DMS53 treated with DMSO at 0.1 percent for 48 hours (cell line): Measurements from ENCODE around the gene PCDHA5.
"Not testable (repeated sequence)": the region's sequence is repeated elsewhere in the genome, so short reads cannot be mapped to it uniquely, and the experiment has no call there.

ENCODE experiments used
- DNase-seq: peaks from one replicate; lab custom pipeline; 2025; ENCODE audit not compliant: unreplicated experiment; lab: John Stamatoyannopoulos, UW

The PCDHA5 gene

DNA sequence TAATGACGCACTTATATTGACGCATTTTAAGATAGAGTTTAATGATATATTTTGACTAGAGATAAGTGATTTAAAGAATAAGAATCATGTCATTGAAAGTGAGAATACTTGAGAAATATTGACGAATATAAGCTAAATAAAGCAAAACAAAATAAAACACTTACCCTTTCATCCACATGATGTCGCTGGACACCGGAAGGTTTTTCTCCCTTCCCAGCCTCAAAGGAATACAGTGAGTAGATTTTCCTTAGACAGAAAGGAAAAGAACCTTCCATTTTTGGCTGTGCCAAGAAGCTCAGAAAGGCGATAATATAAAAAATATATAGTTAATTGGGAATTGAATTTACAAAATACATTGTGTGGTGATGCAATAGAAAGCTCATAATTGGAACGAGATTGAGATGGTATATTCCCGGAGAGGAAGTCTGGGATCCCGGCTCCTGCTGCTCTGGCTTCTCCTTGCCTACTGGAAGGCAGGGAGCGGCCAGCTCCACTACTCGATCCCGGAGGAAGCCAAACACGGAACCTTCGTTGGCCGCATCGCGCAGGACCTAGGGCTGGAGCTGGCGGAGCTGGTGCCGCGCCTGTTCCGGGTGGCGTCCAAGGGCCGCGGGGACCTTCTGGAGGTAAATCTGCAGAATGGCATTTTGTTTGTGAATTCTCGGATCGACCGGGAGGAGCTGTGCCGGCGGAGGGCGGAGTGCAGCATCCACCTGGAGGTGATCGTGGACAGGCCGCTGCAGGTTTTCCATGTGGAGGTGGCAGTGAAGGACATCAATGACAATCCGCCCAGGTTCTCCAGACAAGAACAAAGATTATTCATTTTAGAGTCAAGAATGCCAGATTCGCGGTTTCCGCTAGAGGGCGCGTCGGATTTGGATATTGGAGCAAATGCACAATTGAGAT, at the start of gene PCDHA5:
Gene PCDHA5, plus strand, starts transcription at position 239 of the 906 bp plus-strand sequence.
- DNase-seq, result peak; percentile 42

DNA sequence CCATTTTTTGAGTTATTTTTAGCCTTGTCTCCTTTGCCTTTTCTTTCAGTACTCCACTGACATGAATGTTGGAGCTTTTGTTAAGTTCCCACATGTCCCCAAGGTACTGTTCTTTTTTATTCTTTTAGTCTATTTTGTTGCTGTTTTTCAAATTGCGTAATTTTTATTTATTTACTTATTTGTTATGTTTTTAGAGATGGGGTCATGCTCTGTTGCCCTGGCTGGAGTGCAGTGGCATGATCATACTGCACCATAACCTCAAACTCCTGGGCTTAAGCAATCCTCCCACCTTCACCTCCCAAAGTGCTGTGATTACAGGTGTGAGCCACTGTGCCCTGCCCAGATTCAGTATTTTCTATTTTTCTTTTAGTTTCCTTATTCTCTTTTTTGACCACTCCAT, 40.9 kb upstream of the PCDHA5 start:
- DNase-seq, result no peak

DNA sequence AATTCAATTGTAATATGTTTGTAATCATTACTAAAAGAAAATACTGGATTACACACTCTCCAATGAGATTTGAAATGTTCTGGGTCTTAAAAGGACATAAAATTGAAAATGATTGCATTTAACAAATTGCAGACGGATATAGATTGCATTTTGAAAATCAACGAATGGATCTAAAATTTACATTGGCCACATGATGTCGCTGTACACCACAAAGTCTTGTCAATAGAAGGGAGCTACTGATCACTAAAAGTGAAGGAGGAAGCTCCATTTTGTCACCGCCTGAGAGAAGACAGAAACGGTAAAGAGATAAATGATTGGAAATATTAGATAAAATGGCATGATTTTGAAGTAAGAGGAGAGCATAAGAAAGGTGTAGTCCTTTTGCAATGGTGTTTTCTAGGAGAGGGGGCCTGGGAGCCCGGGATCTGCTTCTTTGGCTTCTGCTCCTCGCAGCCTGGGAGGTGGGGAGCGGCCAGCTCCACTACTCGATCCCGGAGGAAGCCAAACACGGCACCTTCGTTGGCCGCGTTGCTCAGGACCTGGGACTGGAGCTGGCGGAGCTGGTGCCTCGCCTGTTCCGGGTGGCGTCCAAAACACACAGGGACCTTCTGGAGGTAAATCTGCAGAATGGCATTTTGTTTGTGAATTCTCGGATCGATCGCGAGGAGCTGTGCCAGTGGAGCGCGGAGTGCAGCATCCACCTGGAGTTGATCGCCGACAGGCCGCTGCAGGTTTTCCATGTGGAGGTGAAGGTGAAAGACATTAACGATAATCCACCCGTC, 35.3 kb upstream of the PCDHA5 start, which contains the start of gene PCDHA1:
Gene PCDHA1, plus strand, starts transcription at position 236 of the 782 bp plus-strand sequence.
- DNase-seq, result peak; percentile 89

DNA sequence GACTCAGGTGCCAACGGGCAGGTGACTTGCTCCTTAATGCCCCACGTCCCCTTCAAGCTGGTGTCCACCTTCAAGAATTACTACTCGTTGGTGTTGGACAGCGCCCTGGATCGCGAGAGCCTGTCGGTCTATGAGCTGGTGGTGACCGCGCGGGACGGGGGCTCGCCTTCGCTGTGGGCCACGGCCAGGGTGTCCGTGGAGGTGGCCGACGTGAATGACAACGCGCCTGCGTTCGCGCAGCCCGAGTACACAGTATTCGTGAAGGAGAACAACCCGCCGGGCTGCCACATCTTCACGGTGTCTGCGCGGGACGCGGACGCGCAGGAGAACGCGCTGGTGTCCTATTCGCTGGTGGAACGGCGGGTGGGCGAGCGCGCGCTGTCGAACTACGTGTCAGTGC, 34.0 kb upstream of the PCDHA5 start:
- not testable (repeated sequence) for DNase-seq

DNA sequence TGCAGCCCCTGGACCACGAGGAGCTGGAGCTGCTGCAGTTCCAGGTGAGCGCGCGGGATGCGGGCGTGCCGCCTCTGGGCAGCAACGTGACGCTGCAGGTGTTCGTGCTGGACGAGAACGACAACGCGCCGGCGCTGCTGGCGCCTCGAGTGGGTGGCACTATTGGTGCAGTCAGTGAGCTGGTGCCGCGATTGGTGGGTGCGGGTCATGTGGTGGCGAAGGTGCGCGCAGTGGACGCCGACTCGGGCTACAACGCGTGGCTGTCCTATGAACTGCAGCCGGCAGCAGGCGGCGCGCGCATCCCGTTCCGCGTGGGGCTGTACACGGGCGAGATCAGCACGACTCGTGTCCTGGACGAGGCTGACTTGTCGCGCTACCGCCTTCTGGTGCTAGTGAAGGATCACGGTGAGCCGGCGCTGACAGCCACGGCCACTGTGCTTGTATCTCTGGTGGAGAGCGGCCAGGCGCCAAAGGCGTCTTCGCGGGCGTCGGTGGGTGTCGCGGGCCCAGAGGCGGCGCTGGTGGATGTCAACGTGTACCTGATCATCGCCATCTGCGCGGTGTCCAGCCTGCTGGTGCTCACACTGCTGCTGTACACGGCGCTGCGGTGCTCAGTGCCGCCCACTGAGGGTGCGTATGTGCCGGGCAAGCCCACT, 33.4 kb upstream of the PCDHA5 start:
- not testable (repeated sequence) for DNase-seq

DNA sequence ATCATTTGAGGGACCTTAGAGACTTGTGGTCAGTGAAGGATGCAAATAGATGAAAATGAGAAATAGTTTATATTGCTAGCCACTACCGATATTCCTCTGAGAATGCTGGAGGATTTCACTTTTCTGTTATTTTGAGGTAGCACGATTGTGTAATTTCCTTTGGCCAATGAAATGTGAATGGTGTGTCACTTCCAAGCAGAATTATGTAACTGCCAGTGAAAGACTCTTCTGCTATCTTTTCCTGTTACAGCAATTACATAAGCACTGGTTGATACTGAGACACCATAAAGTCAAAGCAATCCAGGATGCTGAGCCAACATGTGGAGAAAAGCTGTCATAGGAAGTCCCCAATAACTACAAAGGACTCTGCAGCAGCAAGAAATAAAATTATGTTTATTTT, 30.3 kb upstream of the PCDHA5 start:
- no peak for DNase-seq

DNA sequence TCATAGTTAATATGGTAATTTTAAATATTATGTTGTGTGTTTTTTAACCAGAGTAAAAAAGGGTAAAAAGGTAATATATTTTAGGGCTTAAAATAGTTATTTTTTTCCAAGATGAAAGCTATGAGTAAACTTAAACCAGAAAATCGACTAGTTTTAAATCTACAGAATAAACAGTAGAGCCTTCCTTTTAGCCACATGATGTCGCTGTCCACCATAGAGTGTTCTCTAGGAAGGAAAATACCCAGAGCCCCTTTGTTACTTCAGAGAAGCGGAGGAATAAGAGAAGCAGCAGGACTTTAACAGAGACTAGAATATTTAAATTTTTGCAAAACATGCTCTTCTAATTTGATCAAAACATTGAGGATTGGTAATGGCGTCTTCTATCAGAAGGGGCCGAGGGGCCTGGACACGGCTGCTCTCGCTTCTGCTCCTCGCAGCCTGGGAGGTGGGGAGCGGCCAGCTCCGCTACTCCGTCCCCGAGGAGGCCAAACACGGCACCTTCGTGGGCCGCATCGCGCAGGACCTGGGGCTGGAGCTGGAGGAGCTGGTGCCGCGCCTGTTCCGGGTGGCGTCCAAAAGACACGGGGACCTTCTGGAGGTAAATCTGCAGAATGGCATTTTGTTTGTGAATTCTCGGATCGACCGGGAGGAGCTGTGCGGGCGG, 26.7 kb upstream of the PCDHA5 start, which contains the start of gene PCDHA2:
Gene PCDHA2, plus strand, starts transcription at position 258 of the 664 bp plus-strand sequence.
- DNase-seq, result peak; percentile 91

DNA sequence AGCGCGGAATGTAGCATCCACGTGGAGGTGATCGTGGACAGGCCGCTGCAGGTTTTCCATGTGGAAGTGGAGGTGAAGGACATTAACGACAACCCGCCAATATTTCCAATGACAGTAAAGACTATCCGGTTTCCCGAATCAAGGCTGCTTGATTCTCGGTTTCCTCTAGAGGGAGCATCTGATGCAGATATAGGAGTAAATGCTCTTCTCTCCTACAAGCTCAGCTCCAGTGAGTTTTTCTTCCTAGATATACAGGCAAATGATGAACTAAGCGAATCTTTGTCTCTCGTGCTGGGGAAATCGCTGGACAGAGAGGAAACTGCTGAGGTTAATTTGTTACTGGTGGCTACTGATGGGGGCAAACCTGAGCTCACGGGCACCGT, 26.2 kb upstream of the PCDHA5 start:
- peak; percentile 82 for DNase-seq

DNA sequence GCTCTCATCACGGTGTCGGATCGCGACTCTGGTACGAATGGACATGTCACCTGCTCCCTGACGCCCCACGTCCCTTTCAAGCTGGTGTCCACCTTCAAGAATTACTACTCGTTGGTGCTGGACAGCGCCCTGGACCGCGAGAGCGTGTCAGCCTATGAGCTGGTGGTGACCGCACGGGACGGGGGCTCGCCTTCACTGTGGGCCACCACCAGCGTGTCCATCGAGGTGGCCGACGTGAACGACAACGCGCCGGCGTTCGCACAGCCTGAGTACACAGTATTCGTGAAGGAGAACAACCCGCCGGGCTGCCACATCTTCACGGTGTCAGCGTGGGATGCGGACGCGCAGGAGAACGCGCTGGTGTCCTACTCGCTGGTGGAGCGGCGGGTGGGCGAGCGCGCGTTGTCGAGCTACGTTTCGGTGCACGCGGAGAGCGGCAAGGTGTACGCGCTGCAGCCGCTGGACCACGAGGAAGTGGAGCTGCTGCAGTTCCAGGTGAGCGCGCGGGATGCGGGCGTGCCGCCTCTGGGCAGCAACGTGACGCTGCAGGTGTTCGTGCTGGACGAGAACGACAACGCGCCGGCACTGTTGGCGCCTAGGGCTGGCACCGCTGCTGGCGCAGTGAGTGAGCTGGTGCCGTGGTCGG, 25.2 kb upstream of the PCDHA5 start:
- DNase-seq, result not testable (repeated sequence)

DNA sequence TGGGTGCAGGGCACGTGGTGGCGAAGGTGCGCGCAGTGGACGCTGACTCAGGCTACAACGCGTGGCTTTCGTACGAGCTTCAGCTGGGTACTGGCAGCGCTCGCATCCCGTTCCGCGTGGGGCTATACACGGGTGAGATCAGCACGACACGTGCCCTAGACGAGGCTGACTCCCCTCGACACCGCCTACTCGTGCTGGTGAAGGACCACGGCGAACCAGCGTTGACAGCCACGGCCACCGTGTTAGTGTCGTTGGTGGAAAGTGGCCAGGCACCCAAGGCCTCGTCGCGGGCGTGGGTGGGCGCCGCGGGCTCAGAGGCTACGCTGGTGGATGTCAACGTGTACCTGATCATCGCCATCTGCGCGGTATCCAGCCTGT, 24.7 kb upstream of the PCDHA5 start:
- no peak for DNase-seq

DNA sequence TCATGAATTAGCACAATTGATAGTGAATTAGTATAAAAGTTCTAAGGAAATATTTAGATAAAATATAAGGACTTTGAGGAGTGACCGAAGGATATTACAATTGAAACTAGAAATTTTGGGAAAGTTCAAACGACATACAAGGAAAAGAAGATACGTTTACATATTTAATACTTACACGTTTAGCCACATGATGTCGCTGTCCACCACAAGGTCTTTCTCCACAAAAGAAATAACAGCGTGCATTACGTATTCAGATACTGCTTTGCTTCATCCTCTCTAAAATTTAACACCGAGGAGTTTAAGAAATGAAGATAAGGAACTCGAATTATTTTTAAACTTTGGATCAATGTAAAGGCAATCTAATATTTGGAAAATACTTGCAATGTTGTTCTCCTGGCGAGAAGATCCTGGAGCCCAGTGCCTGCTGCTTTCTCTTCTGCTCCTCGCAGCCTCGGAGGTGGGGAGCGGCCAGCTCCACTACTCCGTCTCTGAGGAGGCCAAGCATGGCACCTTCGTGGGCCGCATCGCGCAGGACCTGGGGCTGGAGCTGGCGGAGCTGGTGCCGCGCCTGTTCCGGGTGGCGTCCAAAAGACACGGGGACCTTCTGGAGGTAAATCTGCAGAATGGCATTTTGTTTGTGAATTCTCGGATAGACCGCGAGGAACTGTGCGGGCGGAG, 20.5 kb upstream of the PCDHA5 start, which contains the start of gene PCDHA3:
Gene PCDHA3, plus strand, starts transcription at position 242 of the 678 bp plus-strand sequence.
- peak; percentile 88 for DNase-seq

DNA sequence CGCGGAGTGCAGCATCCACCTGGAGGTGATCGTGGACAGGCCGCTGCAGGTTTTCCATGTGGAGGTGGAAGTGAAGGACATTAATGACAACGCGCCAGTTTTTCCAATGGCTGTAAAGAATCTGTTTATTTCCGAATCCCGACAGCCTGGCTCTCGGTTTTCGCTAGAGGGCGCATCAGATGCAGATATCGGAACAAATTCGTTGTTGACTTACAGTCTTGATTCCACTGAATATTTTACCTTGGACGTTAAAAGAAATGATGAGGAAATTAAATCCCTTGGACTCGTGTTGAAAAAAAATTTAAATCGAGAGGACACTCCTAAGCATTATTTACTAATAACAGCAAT, 19.9 kb upstream of the PCDHA5 start:
- DNase-seq, result peak; percentile 79

DNA sequence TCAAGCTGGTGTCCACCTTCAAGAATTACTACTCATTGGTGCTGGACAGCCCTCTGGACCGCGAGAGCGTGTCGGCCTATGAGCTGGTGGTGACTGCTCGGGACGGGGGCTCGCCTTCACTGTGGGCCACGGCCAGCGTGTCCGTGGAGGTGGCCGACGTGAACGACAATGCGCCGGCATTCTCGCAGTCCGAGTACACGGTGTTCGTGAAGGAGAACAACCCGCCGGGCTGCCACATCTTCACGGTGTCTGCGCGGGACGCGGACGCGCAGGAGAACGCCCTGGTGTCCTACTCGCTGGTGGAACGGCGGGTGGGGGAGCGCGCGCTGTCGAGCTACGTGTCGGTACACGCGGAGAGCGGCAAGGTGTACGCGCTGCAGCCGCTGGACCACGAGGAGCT, 19.0 kb upstream of the PCDHA5 start:
- DNase-seq, result not testable (repeated sequence)

DNA sequence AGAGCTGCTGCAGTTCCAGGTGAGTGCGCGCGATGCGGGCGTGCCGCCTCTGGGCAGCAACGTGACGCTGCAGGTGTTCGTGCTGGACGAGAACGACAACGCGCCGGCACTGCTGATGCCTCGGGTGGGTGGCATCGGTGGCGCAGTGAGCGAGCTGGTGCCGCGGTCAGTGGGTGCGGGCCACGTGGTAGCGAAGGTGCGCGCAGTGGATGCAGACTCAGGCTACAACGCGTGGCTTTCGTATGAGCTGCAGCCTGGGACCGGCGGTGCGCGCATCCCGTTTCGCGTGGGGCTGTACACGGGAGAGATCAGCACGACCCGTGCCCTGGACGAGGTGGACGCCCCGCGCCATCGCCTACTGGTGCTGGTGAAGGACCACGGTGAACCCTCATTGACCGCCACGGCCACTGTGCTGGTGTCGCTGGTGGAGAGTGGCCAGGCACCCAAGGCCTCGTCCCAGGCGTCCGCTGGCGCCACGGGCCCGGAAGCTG, 18.6 kb upstream of the PCDHA5 start:
- no peak for DNase-seq

DNA sequence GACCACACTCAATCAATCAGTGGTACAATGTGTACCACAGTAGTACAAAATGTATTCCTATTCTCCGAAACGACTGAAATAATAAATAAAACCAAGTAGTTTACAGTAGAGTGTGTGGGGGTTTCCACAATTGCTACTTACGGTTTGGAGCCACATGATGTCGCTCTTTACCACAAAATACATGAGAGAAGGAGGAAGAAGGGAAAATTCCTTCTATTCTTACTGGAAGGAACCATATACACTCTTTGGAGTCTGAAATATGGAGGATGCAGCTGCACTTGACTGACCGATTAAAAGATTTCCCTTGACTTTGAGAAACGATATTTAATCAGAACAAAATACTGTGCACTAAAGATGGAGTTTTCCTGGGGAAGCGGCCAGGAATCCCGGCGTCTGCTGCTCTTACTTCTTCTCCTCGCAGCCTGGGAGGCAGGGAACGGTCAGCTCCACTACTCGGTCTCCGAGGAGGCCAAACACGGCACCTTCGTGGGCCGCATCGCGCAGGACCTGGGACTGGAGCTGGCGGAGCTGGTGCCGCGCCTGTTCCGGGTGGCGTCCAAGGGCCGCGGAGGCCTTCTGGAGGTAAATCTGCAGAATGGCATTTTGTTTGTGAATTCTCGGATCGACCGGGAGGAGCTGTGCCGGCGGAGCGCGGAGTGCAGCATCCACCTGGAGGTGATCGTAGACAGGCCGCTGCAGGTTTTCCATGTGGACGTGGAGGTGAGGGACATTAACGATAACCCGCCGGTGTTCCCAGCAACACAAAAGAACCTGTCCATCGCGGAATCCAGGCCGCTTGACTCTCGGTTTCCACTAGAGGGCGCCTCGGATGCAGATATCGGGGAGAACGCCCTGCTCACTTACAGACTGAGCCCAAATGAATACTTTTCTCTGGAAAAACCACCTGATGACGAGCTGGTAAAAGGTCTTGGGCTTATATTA, 14.3 kb upstream of the PCDHA5 start, which contains the start of gene PCDHA4:
Gene PCDHA4, plus strand, starts transcription at position 235 of the 942 bp plus-strand sequence.
- peak; percentile 77 for DNase-seq

DNA sequence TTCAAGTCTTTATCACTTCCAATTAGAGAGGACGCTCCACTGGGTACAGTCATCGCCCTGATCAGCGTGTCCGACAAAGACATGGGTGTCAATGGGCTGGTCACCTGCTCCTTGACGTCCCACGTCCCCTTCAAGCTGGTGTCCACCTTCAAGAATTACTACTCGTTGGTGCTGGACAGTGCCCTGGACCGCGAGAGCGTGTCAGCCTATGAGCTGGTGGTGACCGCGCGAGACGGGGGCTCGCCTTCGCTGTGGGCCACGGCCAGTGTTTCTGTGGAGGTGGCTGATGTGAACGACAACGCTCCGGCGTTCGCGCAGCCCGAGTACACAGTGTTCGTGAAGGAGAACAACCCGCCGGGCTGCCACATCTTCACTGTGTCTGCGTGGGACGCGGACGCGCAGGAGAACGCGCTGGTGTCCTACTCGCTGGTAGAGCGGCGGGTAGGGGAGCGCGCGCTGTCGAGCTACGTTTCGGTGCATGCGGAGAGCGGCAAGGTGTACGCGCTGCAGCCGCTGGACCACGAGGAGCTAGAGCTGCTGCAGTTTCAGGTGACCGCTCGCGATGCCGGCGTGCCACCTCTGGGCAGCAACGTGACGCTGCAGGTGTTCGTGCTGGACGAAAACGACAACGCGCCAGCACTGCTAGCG, 13.0 kb upstream of the PCDHA5 start:
- not testable (repeated sequence) for DNase-seq

DNA sequence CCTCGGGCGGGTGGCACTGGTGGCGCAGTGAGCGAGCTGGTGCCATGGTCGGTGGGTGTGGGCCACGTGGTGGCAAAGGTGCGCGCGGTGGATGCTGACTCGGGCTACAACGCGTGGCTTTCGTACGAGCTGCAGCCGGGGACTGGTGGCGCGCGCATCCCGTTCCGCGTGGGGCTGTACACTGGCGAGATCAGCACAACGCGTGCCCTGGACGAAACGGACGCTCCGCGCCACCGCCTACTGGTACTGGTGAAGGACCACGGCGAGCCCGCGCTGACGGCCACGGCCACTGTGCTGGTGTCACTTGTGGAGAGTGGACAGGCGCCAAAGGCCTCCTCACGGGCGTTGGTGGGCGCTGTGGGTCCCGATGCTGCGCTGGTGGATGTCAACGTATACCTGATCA, 12.5 kb upstream of the PCDHA5 start:
- DNase-seq, result no peak

DNA sequence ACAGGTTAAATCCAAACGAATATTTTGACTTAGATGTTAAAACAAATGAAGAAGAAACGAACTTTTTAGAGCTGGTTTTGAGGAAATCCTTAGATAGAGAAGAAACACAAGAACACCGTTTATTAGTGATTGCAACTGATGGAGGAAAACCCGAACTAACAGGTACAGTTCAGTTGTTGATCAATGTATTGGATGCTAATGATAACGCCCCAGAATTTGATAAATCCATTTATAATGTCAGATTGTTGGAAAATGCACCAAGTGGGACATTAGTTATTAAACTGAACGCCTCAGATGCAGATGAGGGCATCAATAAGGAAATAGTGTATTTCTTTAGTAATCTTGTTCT, 842 bp downstream of the PCDHA5 start:
- no peak for DNase-seq
